GM21825 (cell line): ENCODE data around the gene UGT2B28.
"Not testable (repeated sequence)": the region's sequence is repeated elsewhere in the genome, so short reads cannot be mapped to it uniquely, and the experiment has no call there.

Experiments
- ATAC-seq: cut with Tn5 transposase; IDR thresholded peaks from one replicate; pipeline ENCODE4 v1.9.1; 2021; ENCODE audit warnings: mild to moderate bottlenecking, moderate library complexity; ENCODE audit not compliant: unreplicated experiment

UGT2B28 gene

GRCh38 chr4:69280081-69280480 is at the start of gene UGT2B28:
TSS of gene UGT2B28 (plus strand) at chr4:69280475. CDS start at chr4:69280501, 26 bp downstream.
- ATAC-seq: not testable (repeated sequence)

- no peak for ATAC-seq
Measured at GRCh38 chr4:69239092-69239491, 41.2 kb upstream of the UGT2B28 start.

- ATAC-seq: no peak
Measured at GRCh38 chr4:69239557-69240168, 40.6 kb upstream of the UGT2B28 start.

- ATAC-seq: not testable (repeated sequence)
Measured at GRCh38 chr4:69240787-69241186, 39.5 kb upstream of the UGT2B28 start.

- not testable (repeated sequence) for ATAC-seq
Measured at GRCh38 chr4:69241746-69242145, 38.5 kb upstream of the UGT2B28 start.

GRCh38 chr4:69242562-69243240 is 37.6 kb upstream of the UGT2B28 start:
- not testable (repeated sequence) for ATAC-seq

GRCh38 chr4:69250884-69251283 is 29.4 kb upstream of the UGT2B28 start:
- ATAC-seq: not testable (repeated sequence)

- not testable (repeated sequence) for ATAC-seq
Measured at GRCh38 chr4:69253147-69253772, 27.0 kb upstream of the UGT2B28 start.

- ATAC-seq: not testable (repeated sequence)
Measured at GRCh38 chr4:69268612-69269011, 11.7 kb upstream of the UGT2B28 start.

- ATAC-seq: not testable (repeated sequence)
Measured at GRCh38 chr4:69296356-69296755, 16.1 kb downstream of the UGT2B28 start.

- ATAC-seq: not testable (repeated sequence)
Measured at GRCh38 chr4:69308426-69309033, 28.3 kb downstream of the UGT2B28 start.

- ATAC-seq: not testable (repeated sequence)
Measured at GRCh38 chr4:69309549-69310076, 29.3 kb downstream of the UGT2B28 start.

GRCh38 chr4:69310262-69310661 is 30.0 kb downstream of the UGT2B28 start:
- ATAC-seq: not testable (repeated sequence)

- not testable (repeated sequence) for ATAC-seq
Measured at GRCh38 chr4:69317669-69318298, 37.5 kb downstream of the UGT2B28 start.

GRCh38 chr4:69321153-69321729 is 41.0 kb downstream of the UGT2B28 start:
- ATAC-seq: no peak

GRCh38 chr4:69322055-69322454 is 41.8 kb downstream of the UGT2B28 start:
- no peak for ATAC-seq

- no peak for ATAC-seq
Measured at GRCh38 chr4:69323284-69323683, 43.0 kb downstream of the UGT2B28 start.

GRCh38 chr4:69330345-69331047 is 50.2 kb downstream of the UGT2B28 start:
- ATAC-seq: no peak

- not testable (repeated sequence) for ATAC-seq
Measured at GRCh38 chr4:69331304-69331703, 51.0 kb downstream of the UGT2B28 start.

GRCh38 chr4:69335485-69335884 is 55.2 kb downstream of the UGT2B28 start:
- ATAC-seq: not testable (repeated sequence)
